IMR-90 (cell line): ENCODE measurements around the gene PGA4.
"Not testable (repeated sequence)": the region's sequence is repeated elsewhere in the genome, so short reads cannot be mapped to it uniquely, and the experiment has no call there.

ENCODE experiments used
- BHLHE40 ChIP-seq: fragments of 150-350 bp; IDR thresholded peaks from 2 replicates; pipeline ENCODE4 v1.6.1; 2016; ENCODE audit warnings: mild to moderate bottlenecking, low read depth, low read length
- CTCF ChIP-seq: conservative IDR thresholded peaks from 2 replicates; pipeline ENCODE4 v1.5.1; 2012; ENCODE audit warnings: mild to moderate bottlenecking, low read depth, low read length, improper control_type of control experiment
- FOS ChIP-seq: fragments of 150-350 bp; IDR thresholded peaks from 2 replicates; pipeline ENCODE4 v1.6.1; 2016; ENCODE audit warnings: low read depth, low read length
- MAZ ChIP-seq: IDR thresholded peaks from 2 replicates; pipeline ENCODE4 v1.6.1; 2012; ENCODE audit warnings: low read depth, mild to moderate bottlenecking, low read length, improper control_type of control experiment, moderate library complexity, borderline replicate concordance
- POLR2A ChIP-seq: IDR thresholded peaks from 2 replicates; pipeline ENCODE4 v1.6.1; 2012; ENCODE audit warnings: mild to moderate bottlenecking, low read depth, low read length
- SMC3 ChIP-seq: fragments of 150-350 bp; IDR thresholded peaks from 2 replicates; pipeline ENCODE4 v1.6.1; 2016; ENCODE audit warnings: low read depth, mild to moderate bottlenecking, antibody characterized with exemption, low read length, moderate library complexity
- TF ChIP-seq, protein P1 (sequence below): fragments of 150-350 bp; IDR thresholded peaks from 2 replicates; pipeline ENCODE4 v1.6.1; 2017; ENCODE audit warnings: mild to moderate bottlenecking, antibody characterized with exemption, low read length, low read depth

- TF ChIP-seq CTCF, POLR2A, FOS, SMC3, BHLHE40, MAZ: not testable (repeated sequence)
- TF ChIP-seq, protein P1, sequence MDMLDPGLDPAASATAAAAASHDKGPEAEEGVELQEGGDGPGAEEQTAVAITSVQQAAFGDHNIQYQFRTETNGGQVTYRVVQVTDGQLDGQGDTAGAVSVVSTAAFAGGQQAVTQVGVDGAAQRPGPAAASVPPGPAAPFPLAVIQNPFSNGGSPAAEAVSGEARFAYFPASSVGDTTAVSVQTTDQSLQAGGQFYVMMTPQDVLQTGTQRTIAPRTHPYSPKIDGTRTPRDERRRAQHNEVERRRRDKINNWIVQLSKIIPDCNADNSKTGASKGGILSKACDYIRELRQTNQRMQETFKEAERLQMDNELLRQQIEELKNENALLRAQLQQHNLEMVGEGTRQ, result not testable (repeated sequence)
These were observed 19.4 kb downstream of the PGA4 start for GRCh38 chr11:61241526-61241925.
